ENCODE results near the gene DPY19L2. TPM values are rescaled to one million over a fixed set of nuclear protein-coding genes. Genes with fewer than 3 reads are reported as not detected.

Gene DPY19L2
- polyA plus RNA-seq, 1 donor, result 11.2 TPM

- no peak for DNase-seq
Observed at GRCh38 chr12:63525831-63526230, 142.5 kb downstream of the DPY19L2 start.

- no peak for DNase-seq
Observed at GRCh38 chr12:63521706-63522105, 146.6 kb downstream of the DPY19L2 start.

Other genes starting within 250 kb of the DPY19L2 start
- gene RXYLT1, start 111.4 kb upstream of the DPY19L2 start, polyA plus RNA-seq (ENCODE audit: insufficient read length), result 20.1 TPM
- gene SRGAP1, start 176.2 kb upstream of the DPY19L2 start, polyA plus RNA-seq (ENCODE audit: insufficient read length), result 6.6 TPM

Data from hindlimb muscle (tissue), 1 donor.